ENCODE results near the gene FKBP1B. TPM values are rescaled to one million over a fixed set of nuclear protein-coding genes. Genes with fewer than 3 reads are reported as not detected.
A peak's percentile ranks its signal among the peaks of the same experiment; 100 is the strongest.
"Not testable (repeated sequence)": the region's sequence is repeated elsewhere in the genome, so short reads cannot be mapped to it uniquely, and the experiment has no call there.

The FKBP1B gene
- total RNA-seq, 1 experiment from 2014 or later = 0.71 TPM

DNA sequence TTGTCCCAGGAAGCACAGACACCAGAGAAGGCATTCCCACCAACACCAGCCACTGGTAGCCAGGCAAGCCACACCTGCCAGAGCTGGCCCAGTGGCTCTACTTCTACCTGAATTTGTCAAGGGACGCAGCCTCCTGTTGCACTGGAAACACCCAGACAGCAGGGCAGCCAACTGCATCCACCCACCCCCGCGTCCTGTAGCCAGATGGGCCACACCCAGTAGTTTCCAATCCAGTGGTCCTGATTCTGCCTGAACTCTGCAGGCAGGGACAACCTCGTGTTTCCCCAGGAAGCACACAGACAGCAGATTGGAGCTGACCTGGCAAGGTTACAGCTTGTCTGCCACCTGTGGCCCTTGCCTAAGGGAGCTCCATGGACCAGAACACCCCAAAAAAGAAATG, 55.4 kb downstream of the FKBP1B start:
- no peaks in the 10 kb centered on the region for H4K20me1 ChIP-seq (ENCODE audit: insufficient read depth, low read depth, low read length)
- H3K4me3 ChIP-seq (ENCODE audit: low read length) = no peak overlapping the region
- H3K27ac ChIP-seq (ENCODE audit: low read length) = no peak overlapping the region
- H2AFZ ChIP-seq (ENCODE audit: low read length) = no peak overlapping the region
- H3K4me1 ChIP-seq (ENCODE audit: low read length) = peaks cover 13% of the 10 kb centered on the region
- no peaks in the 10 kb centered on the region for H3K9me2 ChIP-seq (replicated peaks; ENCODE audit: insufficient read depth, low read length)
- H3K27me3 ChIP-seq (ENCODE audit: low read length) = no peaks in the 10 kb centered on the region
- DNase-seq = peak; percentile 34
- no peaks in the 10 kb centered on the region for H3K79me2 ChIP-seq (ENCODE audit: low read length)
- H3K9me3 ChIP-seq (ENCODE audit: low read length) = no peaks in the 10 kb centered on the region
- H3K9ac ChIP-seq (ENCODE audit: low read length) = no peak overlapping the region
- H3K4me2 ChIP-seq (ENCODE audit: low read depth, low read length, poor library complexity, severe bottlenecking) = no peak overlapping the region
- H3K36me3 ChIP-seq (ENCODE audit: insufficient read depth, low read length) = no peaks in the 10 kb centered on the region

DNA sequence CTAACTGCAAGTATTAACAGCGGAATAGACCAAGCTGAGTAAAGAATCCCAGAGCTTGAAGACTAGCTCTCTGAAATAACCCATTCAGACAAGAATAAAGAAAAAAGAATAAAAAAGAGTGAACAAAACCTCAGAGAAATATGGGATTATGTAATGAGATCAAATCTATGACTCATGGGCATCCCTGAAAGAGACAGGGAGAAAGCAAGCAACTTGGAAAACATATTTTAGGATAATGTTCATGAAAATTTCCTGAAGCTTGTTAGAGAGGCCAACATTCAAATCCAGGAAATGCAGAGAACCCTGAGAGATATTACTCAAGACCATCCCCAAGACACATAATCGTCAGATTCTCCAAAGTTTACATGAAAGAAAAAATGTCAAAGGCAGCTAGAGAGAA, 56.3 kb downstream of the FKBP1B start:
- no peaks in the 10 kb centered on the region for H3K36me3 ChIP-seq (ENCODE audit: insufficient read depth, low read length)
- no peaks in the 10 kb centered on the region for H3K9me3 ChIP-seq (ENCODE audit: low read length)
- H3K79me2 ChIP-seq (ENCODE audit: low read length) = no peaks in the 10 kb centered on the region
- H3K4me2 ChIP-seq (ENCODE audit: low read depth, low read length, poor library complexity, severe bottlenecking) = no peak overlapping the region
- H3K9me2 ChIP-seq (replicated peaks; ENCODE audit: insufficient read depth, low read length) = no peaks in the 10 kb centered on the region
- no peaks in the 10 kb centered on the region for H4K20me1 ChIP-seq (ENCODE audit: insufficient read depth, low read depth, low read length)
- H3K27me3 ChIP-seq (ENCODE audit: low read length) = no peaks in the 10 kb centered on the region
- no peak overlapping the region for H3K9ac ChIP-seq (ENCODE audit: low read length)
- H3K4me1 ChIP-seq (ENCODE audit: low read length) = peaks cover 13% of the 10 kb centered on the region
- H3K4me3 ChIP-seq (ENCODE audit: low read length) = no peak overlapping the region
- no peak for DNase-seq
- no peak overlapping the region for H3K27ac ChIP-seq (ENCODE audit: low read length)
- H2AFZ ChIP-seq (ENCODE audit: low read length) = no peak overlapping the region

DNA sequence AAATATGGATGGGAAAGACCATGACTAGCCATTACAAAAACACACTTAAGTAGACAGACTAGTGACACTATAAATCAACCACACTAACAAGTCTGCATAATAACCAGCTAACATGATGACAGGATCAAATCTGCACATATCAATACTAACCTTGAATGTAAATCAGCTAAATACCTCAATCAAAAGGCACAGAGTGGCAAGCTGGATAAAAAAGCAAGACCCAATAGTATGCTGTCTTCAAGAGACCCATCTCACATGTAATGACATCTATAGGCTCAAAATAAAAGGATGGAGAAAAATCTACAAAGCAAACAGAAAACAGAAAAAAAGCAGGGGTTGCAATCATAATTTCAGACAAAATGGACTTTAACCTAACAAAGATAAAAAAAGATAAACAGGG, 57.2 kb downstream of the FKBP1B start:
- no peak overlapping the region for H3K4me2 ChIP-seq (ENCODE audit: low read depth, low read length, poor library complexity, severe bottlenecking)
- no peak overlapping the region for H3K4me3 ChIP-seq (ENCODE audit: low read length)
- peaks cover 13% of the 10 kb centered on the region for H3K4me1 ChIP-seq (ENCODE audit: low read length)
- no peak overlapping the region for H3K9ac ChIP-seq (ENCODE audit: low read length)
- H3K79me2 ChIP-seq (ENCODE audit: low read length) = no peaks in the 10 kb centered on the region
- H3K27me3 ChIP-seq (ENCODE audit: low read length) = no peaks in the 10 kb centered on the region
- H3K9me2 ChIP-seq (replicated peaks; ENCODE audit: insufficient read depth, low read length) = no peaks in the 10 kb centered on the region
- H3K36me3 ChIP-seq (ENCODE audit: insufficient read depth, low read length) = no peaks in the 10 kb centered on the region
- DNase-seq = peak; percentile 37
- H4K20me1 ChIP-seq (ENCODE audit: insufficient read depth, low read depth, low read length) = no peaks in the 10 kb centered on the region
- no peak overlapping the region for H3K27ac ChIP-seq (ENCODE audit: low read length)
- no peaks in the 10 kb centered on the region for H3K9me3 ChIP-seq (ENCODE audit: low read length)
- H2AFZ ChIP-seq (ENCODE audit: low read length) = no peak overlapping the region

DNA sequence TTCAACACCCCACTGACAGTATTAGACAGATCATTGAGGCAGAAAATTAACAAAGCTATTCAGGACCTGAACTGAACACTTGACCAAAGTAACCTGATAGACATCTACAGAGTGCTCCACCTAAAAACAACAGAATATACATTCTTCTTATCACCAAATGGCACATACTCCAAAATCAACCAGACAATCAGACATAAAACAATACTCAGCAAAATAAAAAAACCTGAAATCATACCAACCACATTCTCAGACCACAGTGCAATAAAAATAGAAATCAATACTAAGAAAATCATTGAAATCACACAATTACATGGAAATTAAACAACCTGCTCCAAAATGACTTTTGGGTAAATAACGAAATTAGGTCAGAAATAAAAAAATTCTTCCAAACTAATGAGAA, 57.8 kb downstream of the FKBP1B start:
- Histone ChIP-seq H3K9ac (ENCODE audit: low read length) (no peak overlapping the region), H4K20me1 (ENCODE audit: insufficient read depth, low read depth, low read length) (no peaks in the 10 kb centered on the region), H3K4me2 (ENCODE audit: low read depth, low read length, poor library complexity, severe bottlenecking) (no peak overlapping the region), H3K27me3 (ENCODE audit: low read length) (no peaks in the 10 kb centered on the region), H3K4me3 (ENCODE audit: low read length) (no peak overlapping the region), H3K36me3 (ENCODE audit: insufficient read depth, low read length) (no peaks in the 10 kb centered on the region), H3K9me3 (ENCODE audit: low read length) (no peaks in the 10 kb centered on the region), H3K4me1 (ENCODE audit: low read length) (peaks cover 13% of the 10 kb centered on the region), H3K79me2 (ENCODE audit: low read length) (no peaks in the 10 kb centered on the region), H2AFZ (ENCODE audit: low read length) (no peak overlapping the region), H3K9me2 (replicated peaks; ENCODE audit: insufficient read depth, low read length) (no peaks in the 10 kb centered on the region), H3K27ac (ENCODE audit: low read length) (no peak overlapping the region)
- peak; percentile 15 for DNase-seq

DNA sequence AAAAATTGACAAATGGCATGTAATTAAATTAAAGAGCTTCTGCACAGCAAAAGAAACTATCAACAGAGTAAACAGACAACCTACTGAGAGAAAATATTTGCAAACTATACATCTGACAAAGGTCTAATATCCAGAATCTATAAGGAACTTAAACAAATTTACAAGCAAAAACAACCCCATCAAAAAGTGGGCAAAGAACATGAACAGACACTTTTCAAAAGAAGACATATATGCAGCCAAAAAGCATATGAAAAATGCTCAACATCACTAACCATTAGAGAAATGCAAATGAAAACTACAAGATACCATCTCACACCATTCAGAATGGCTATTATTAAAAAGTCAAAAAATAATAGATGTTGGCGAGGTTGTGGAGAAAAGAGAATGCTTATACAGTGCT, 59.9 kb downstream of the FKBP1B start:
- not testable (repeated sequence) for H3K4me2 ChIP-seq (ENCODE audit: low read depth, low read length, poor library complexity, severe bottlenecking); H3K9me2 ChIP-seq (replicated peaks; ENCODE audit: insufficient read depth, low read length); H3K4me1 ChIP-seq (ENCODE audit: low read length); H4K20me1 ChIP-seq (ENCODE audit: insufficient read depth, low read depth, low read length); H3K27me3 ChIP-seq (ENCODE audit: low read length); H2AFZ ChIP-seq (ENCODE audit: low read length); H3K79me2 ChIP-seq (ENCODE audit: low read length); H3K9me3 ChIP-seq (ENCODE audit: low read length); H3K27ac ChIP-seq (ENCODE audit: low read length); H3K36me3 ChIP-seq (ENCODE audit: insufficient read depth, low read length); H3K9ac ChIP-seq (ENCODE audit: low read length); H3K4me3 ChIP-seq (ENCODE audit: low read length)
- peak; percentile 2 for DNase-seq

DNA sequence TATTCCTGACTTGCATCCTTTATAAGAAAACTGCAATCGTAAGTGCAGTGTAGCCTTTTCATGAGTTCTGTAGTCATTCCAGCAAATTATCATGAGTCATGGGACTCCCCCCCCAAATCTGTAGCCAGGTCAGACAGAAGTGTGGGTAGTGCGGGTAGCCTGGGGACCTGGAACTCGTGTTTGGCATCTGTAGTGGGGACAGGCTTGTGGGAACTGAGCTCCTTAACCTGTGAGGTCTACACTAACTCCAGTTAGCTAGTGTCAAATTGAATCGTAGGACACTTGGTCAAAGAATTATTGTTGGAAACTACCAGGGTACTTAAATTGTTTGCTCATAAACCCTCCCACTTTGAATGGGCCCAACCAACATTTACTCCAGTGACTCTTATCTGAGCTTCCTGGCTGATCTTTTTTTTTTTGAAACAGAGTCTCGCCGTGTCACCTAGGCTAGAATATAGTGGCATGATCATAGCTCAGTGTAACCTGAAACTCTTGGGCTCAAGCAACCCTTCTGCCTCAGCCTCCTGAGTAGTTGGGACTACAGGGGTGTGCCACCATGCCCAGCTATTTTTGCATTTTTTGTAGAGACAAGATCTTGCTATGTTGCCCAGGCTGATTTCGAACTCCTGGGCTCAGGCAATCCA, 61.2 kb downstream of the FKBP1B start:
- H3K9me2 ChIP-seq (replicated peaks; ENCODE audit: insufficient read depth, low read length) = no peaks in the 10 kb centered on the region
- no peak overlapping the region for H2AFZ ChIP-seq (ENCODE audit: low read length)
- no peaks in the 10 kb centered on the region for H3K36me3 ChIP-seq (ENCODE audit: insufficient read depth, low read length)
- H3K4me1 ChIP-seq (ENCODE audit: low read length) = no peaks in the 10 kb centered on the region
- H3K9ac ChIP-seq (ENCODE audit: low read length) = no peak overlapping the region
- no peak overlapping the region for H3K27ac ChIP-seq (ENCODE audit: low read length)
- H3K9me3 ChIP-seq (ENCODE audit: low read length) = no peaks in the 10 kb centered on the region
- H3K4me2 ChIP-seq (ENCODE audit: low read depth, low read length, poor library complexity, severe bottlenecking) = no peak overlapping the region
- H3K79me2 ChIP-seq (ENCODE audit: low read length) = no peaks in the 10 kb centered on the region
- peak; percentile 37 for DNase-seq
- H3K4me3 ChIP-seq (ENCODE audit: low read length) = no peak overlapping the region
- H4K20me1 ChIP-seq (ENCODE audit: insufficient read depth, low read depth, low read length) = no peaks in the 10 kb centered on the region
- H3K27me3 ChIP-seq (ENCODE audit: low read length) = no peaks in the 10 kb centered on the region

DNA sequence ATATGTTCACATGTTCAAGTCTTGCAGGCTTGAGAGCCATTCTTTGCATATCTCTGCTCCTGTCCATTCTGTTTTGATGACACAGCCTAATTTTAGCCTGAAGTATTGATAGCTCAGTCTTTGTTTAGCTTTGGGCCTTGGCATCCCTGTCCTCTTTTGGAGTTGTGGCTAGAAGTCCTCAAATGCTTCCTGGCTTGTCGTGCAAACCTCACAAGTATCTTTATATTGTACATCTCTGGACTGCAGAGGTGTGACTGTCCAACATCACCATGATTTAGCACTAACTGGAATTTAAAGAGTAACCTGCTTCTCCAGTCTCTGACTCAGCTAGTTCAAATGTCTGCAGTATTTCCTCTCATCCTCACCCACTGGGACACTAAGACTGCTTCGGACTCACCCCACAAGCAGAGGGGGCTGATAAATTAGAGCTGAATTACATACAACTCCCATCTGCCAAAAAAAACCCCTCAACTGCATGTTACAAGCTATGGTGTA, 61.9 kb downstream of the FKBP1B start:
- Histone ChIP-seq H3K9me2 (replicated peaks; ENCODE audit: insufficient read depth, low read length) (no peaks in the 10 kb centered on the region), H3K4me3 (ENCODE audit: low read length) (no peak overlapping the region), H2AFZ (ENCODE audit: low read length) (no peak overlapping the region), H3K9ac (ENCODE audit: low read length) (no peak overlapping the region), H3K4me2 (ENCODE audit: low read depth, low read length, poor library complexity, severe bottlenecking) (no peak overlapping the region), H3K27ac (ENCODE audit: low read length) (no peak overlapping the region), H4K20me1 (ENCODE audit: insufficient read depth, low read depth, low read length) (no peaks in the 10 kb centered on the region), H3K79me2 (ENCODE audit: low read length) (no peaks in the 10 kb centered on the region), H3K9me3 (ENCODE audit: low read length) (no peaks in the 10 kb centered on the region), H3K4me1 (ENCODE audit: low read length) (no peaks in the 10 kb centered on the region), H3K27me3 (ENCODE audit: low read length) (no peaks in the 10 kb centered on the region), H3K36me3 (ENCODE audit: insufficient read depth, low read length) (no peaks in the 10 kb centered on the region)
- DNase-seq = peak; percentile 0

Data from Karpas-422 (cell line).